Measurements from ENCODE around the gene SGPP2. TPM values are rescaled to one million over a fixed set of nuclear protein-coding genes. Genes with fewer than 3 reads are reported as not detected.

SGPP2 gene
- total RNA-seq, 1 donor from 2014 or later, result 38.1 TPM

- H3K4me3 ChIP-seq, result no peak overlapping the region
- ATAC-seq (no peak), DNase-seq (no peak)
- intact Hi-C loops (cut with DNase I), result no loop called here
- no peaks in the 10 kb centered on the region for H3K9me3 ChIP-seq
- peaks cover 25% of the 10 kb centered on the region for H3K27me3 ChIP-seq
- TF ChIP-seq CTCF (IDR thresholded peaks at IDR 0.05), result no peak
- H3K36me3 ChIP-seq, result no peaks in the 10 kb centered on the region
- H3K27ac ChIP-seq, result no peak overlapping the region
- no peaks in the 10 kb centered on the region for H3K4me1 ChIP-seq
Measured at GRCh38 chr2:222421626-222422025, 2.7 kb upstream of the SGPP2 start.

- Histone ChIP-seq H3K4me1 (no peaks in the 10 kb centered on the region), H3K27ac (no peak overlapping the region), H3K36me3 (no peaks in the 10 kb centered on the region), H3K4me3 (no peak overlapping the region), H3K9me3 (no peaks in the 10 kb centered on the region), H3K27me3 (peaks cover 25% of the 10 kb centered on the region)
- no peak for ATAC-seq
- no peak for TF ChIP-seq CTCF (IDR thresholded peaks at IDR 0.05)
- intact Hi-C loops (cut with DNase I), result no loop called here
- DNase-seq, result no peak
Measured at GRCh38 chr2:222423186-222423585, 1.2 kb upstream of the SGPP2 start.

GRCh38 chr2:222423632-222424275 lies 589 bp upstream of the SGPP2 start:
- no peaks in the 10 kb centered on the region for H3K9me3 ChIP-seq
- no peak for TF ChIP-seq CTCF (IDR thresholded peaks at IDR 0.05)
- ATAC-seq (peak; percentile 52), DNase-seq (peak; percentile 72)
- H3K4me3 ChIP-seq, result peak overlapping the region; percentile 57
- intact Hi-C loops (cut with DNase I), result no loop called here
- no peaks in the 10 kb centered on the region for H3K4me1 ChIP-seq
- H3K27me3 ChIP-seq, result peaks cover 25% of the 10 kb centered on the region
- peak overlapping the region; percentile 65 for H3K27ac ChIP-seq
- no peaks in the 10 kb centered on the region for H3K36me3 ChIP-seq

- ATAC-seq (peak; percentile 26), DNase-seq (peak; percentile 69)
- Histone ChIP-seq H3K36me3 (no peaks in the 10 kb centered on the region), H3K4me1 (no peaks in the 10 kb centered on the region), H3K27me3 (peaks cover 25% of the 10 kb centered on the region), H3K4me3 (peak overlapping the region; percentile 57), H3K9me3 (no peaks in the 10 kb centered on the region), H3K27ac (peak overlapping the region; percentile 65)
- TF ChIP-seq CTCF (IDR thresholded peaks at IDR 0.05), result no peak
- intact Hi-C loops (cut with DNase I), result no loop called here
Measured at GRCh38 chr2:222424729-222425671, 657 bp downstream of the SGPP2 start.

GRCh38 chr2:222427646-222428301 lies 3.4 kb downstream of the SGPP2 start:
- no peak overlapping the region for H3K4me3 ChIP-seq
- ATAC-seq, result peak; percentile 42
- no peaks in the 10 kb centered on the region for H3K4me1 ChIP-seq
- no peaks in the 10 kb centered on the region for H3K36me3 ChIP-seq
- H3K9me3 ChIP-seq, result no peaks in the 10 kb centered on the region
- intact Hi-C loops (cut with DNase I), result no loop called here
- H3K27ac ChIP-seq, result peak overlapping the region; percentile 42
- no peak for TF ChIP-seq CTCF (IDR thresholded peaks at IDR 0.05)
- DNase-seq, result no peak
- peaks cover 22% of the 10 kb centered on the region for H3K27me3 ChIP-seq

All from upper lobe of right lung (tissue), 1 donor.